ENCODE results near the gene DNASE1L1. TPM values are rescaled to one million over a fixed set of nuclear protein-coding genes. Genes with fewer than 3 reads are reported as not detected.

Gene DNASE1L1
- polyA plus RNA-seq, 4 donors, result 17.0 to 27.4 (median 21.7) TPM

- WGBS, 3 donors, result 84 to 91% (median 86%) methylated on average over 13 to 14 of the region's 14 CpGs
- FAIRE-seq, result no peak
- no peaks in the 10 kb centered on the region for H3K9me3 ChIP-seq (ENCODE audit: control insufficient read depth in 2 of 2, insufficient read depth in 1 of 2, low read depth in 1 of 2, low read length in 1 of 2)
- H3K36me3 ChIP-seq (ENCODE audit: control insufficient read depth in 3 of 3, insufficient read depth in 2 of 3, low read depth in 1 of 3, low read length in 3 of 3), result peaks cover 0 to 85% (median 10%) of the 10 kb centered on the region in 3 donors
- H3K27me3 ChIP-seq (ENCODE audit: control insufficient read depth in 3 of 3, insufficient read depth in 3 of 3, low read length in 3 of 3), result no peaks in the 10 kb centered on the region
- no peak overlapping the region for H3K4me3 ChIP-seq (ENCODE audit: low read depth in 1 of 3, low read length in 3 of 3)
- no peak overlapping the region for H3K27ac ChIP-seq (ENCODE audit: low read depth in 1 of 3, low read length in 2 of 3)
- H3K4me1 ChIP-seq (ENCODE audit: control insufficient read depth in 3 of 3, insufficient read depth in 2 of 3, low read depth in 1 of 3, low read length in 2 of 3), result no peaks in the 10 kb centered on the region
- no peak for DNase-seq
Measured at GRCh38 chrX:154354013-154354412, 55.0 kb downstream of the DNASE1L1 start.

- no peak for FAIRE-seq
- Histone ChIP-seq H3K9me3 (ENCODE audit: control insufficient read depth in 2 of 2, insufficient read depth in 1 of 2, low read depth in 1 of 2, low read length in 1 of 2) (no peaks in the 10 kb centered on the region), H3K27ac (ENCODE audit: low read depth in 1 of 3, low read length in 2 of 3) (no peak overlapping the region)
Measured at GRCh38 chrX:154353172-154353843, 55.7 kb downstream of the DNASE1L1 start.

GRCh38 chrX:154352466-154352865 lies 56.6 kb downstream of the DNASE1L1 start:
- WGBS, 3 donors, result 88 to 91% (median 90%) methylated on average over 8 to 13 of the region's 13 CpGs
- Histone ChIP-seq H3K27me3 (ENCODE audit: control insufficient read depth in 3 of 3, insufficient read depth in 3 of 3, low read length in 3 of 3) (no peaks in the 10 kb centered on the region), H3K4me1 (ENCODE audit: control insufficient read depth in 3 of 3, insufficient read depth in 2 of 3, low read depth in 1 of 3, low read length in 2 of 3) (no peaks in the 10 kb centered on the region), H3K27ac (ENCODE audit: low read depth in 1 of 3, low read length in 2 of 3) (no peak overlapping the region), H3K36me3 (ENCODE audit: control insufficient read depth in 3 of 3, insufficient read depth in 2 of 3, low read depth in 1 of 3, low read length in 3 of 3) (peaks cover 0 to 75% (median 6%) of the 10 kb centered on the region in 3 donors), H3K4me3 (ENCODE audit: low read depth in 1 of 3, low read length in 3 of 3) (no peak overlapping the region), H3K9me3 (ENCODE audit: control insufficient read depth in 2 of 2, insufficient read depth in 1 of 2, low read depth in 1 of 2, low read length in 1 of 2) (no peaks in the 10 kb centered on the region)
- FAIRE-seq, result no peak
- DNase-seq, result no peak

More at GRCh38 chrX:154353172-154353843, 55.7 kb downstream of the DNASE1L1 start:
- WGBS, 3 donors, result 86 to 90% (median 89%) methylated on average over 24 of the region's 24 CpGs
- H3K27me3 ChIP-seq (ENCODE audit: control insufficient read depth in 3 of 3, insufficient read depth in 3 of 3, low read length in 3 of 3), result no peaks in the 10 kb centered on the region
- no peak for DNase-seq
- H3K36me3 ChIP-seq (ENCODE audit: control insufficient read depth in 3 of 3, insufficient read depth in 2 of 3, low read depth in 1 of 3, low read length in 3 of 3), result peaks cover 0 to 82% (median 7%) of the 10 kb centered on the region in 3 donors
- H3K4me1 ChIP-seq (ENCODE audit: control insufficient read depth in 3 of 3, insufficient read depth in 2 of 3, low read depth in 1 of 3, low read length in 2 of 3), result no peaks in the 10 kb centered on the region
- no peak overlapping the region for H3K4me3 ChIP-seq (ENCODE audit: low read depth in 1 of 3, low read length in 3 of 3)

GRCh38 chrX:154352012-154352401 lies 57.0 kb downstream of the DNASE1L1 start:
- FAIRE-seq (no peak), DNase-seq (no peak)
- H3K4me1 ChIP-seq (ENCODE audit: control insufficient read depth in 3 of 3, insufficient read depth in 2 of 3, low read depth in 1 of 3, low read length in 2 of 3), result no peaks in the 10 kb centered on the region
- H3K27me3 ChIP-seq (ENCODE audit: control insufficient read depth in 3 of 3, insufficient read depth in 3 of 3, low read length in 3 of 3), result no peaks in the 10 kb centered on the region
- peaks cover 0 to 72% (median 3%) of the 10 kb centered on the region in 3 donors for H3K36me3 ChIP-seq (ENCODE audit: control insufficient read depth in 3 of 3, insufficient read depth in 2 of 3, low read depth in 1 of 3, low read length in 3 of 3)
- H3K9me3 ChIP-seq (ENCODE audit: control insufficient read depth in 2 of 2, insufficient read depth in 1 of 2, low read depth in 1 of 2, low read length in 1 of 2), result no peaks in the 10 kb centered on the region
- WGBS, 3 donors, result 78 to 88% (median 81%) methylated on average over 12 to 14 of the region's 14 CpGs
- no peak overlapping the region for H3K27ac ChIP-seq (ENCODE audit: low read depth in 1 of 3, low read length in 2 of 3)
- H3K4me3 ChIP-seq (ENCODE audit: low read depth in 1 of 3, low read length in 3 of 3), result no peak overlapping the region

Other genes with a start within 250 kb of the DNASE1L1 start
- not detected for gene OPN1MW, start 226.7 kb downstream of the DNASE1L1 start, polyA plus RNA-seq
- not detected for gene OPN1MW2, start 189.5 kb downstream of the DNASE1L1 start, polyA plus RNA-seq
- not detected for gene OPN1MW3, start 151.7 kb downstream of the DNASE1L1 start, polyA plus RNA-seq
- gene TEX28, start 114.1 kb downstream of the DNASE1L1 start, polyA plus RNA-seq, result not detected
- under 1 TPM in 2 of 4 donors, not detected in 2; 0.12 to 0.18 TPM for gene TKTL1, start 113.5 kb downstream of the DNASE1L1 start, polyA plus RNA-seq
- 100 to 1,000 TPM in 1 of 4 donors, 10 to 100 TPM in 3; 19.2 to 251 (median 73.8) TPM for gene FLNA, start 34.6 kb downstream of the DNASE1L1 start, polyA plus RNA-seq
- gene EMD, start 30.0 kb downstream of the DNASE1L1 start, polyA plus RNA-seq, result 10 to 100 TPM; 37.6 to 82.3 (median 55.6) TPM
- gene RPL10, start 10.9 kb downstream of the DNASE1L1 start, polyA plus RNA-seq, result 1,000 to 10,000 TPM; 3,043 to 5,653 (median 5,166) TPM
- 10 to 100 TPM; 31.8 to 78.3 (median 50.8) TPM for gene TAFAZZIN, start 2.3 kb upstream of the DNASE1L1 start, polyA plus RNA-seq
- gene ATP6AP1, start 19.4 kb upstream of the DNASE1L1 start, polyA plus RNA-seq, result 100 to 1,000 TPM in 1 of 4 donors, 10 to 100 TPM in 3; 34.0 to 157 (median 57.4) TPM
- 10 to 100 TPM; 59.2 to 76.5 (median 62.6) TPM for gene GDI1, start 27.9 kb upstream of the DNASE1L1 start, polyA plus RNA-seq
- gene FAM50A, start 34.9 kb upstream of the DNASE1L1 start, polyA plus RNA-seq, result 100 to 1,000 TPM in 2 of 4 donors, 10 to 100 TPM in 2; 64.5 to 181 (median 119) TPM
- gene PLXNA3, start 49.0 kb upstream of the DNASE1L1 start, polyA plus RNA-seq, result 10 to 100 TPM in 2 of 4 donors, 1 to 10 TPM in 2; 3.2 to 30.1 (median 9.6) TPM
- gene LAGE3, start 70.0 kb upstream of the DNASE1L1 start, polyA plus RNA-seq, result 10 to 100 TPM in 3 of 4 donors, 1 to 10 TPM in 1; 8.1 to 26.6 (median 21.8) TPM
- gene UBL4A, start 77.4 kb upstream of the DNASE1L1 start, polyA plus RNA-seq, result 10 to 100 TPM; 23.8 to 32.3 (median 28.3) TPM
- 10 to 100 TPM; 11.6 to 22.2 (median 15.8) TPM for gene SLC10A3, start 81.4 kb upstream of the DNASE1L1 start, polyA plus RNA-seq
- gene FAM3A, start 107.0 kb upstream of the DNASE1L1 start, polyA plus RNA-seq, result 100 to 1,000 TPM in 2 of 4 donors, 10 to 100 TPM in 2; 45.6 to 123 (median 90.1) TPM
- 10 to 100 TPM; 10.5 to 23.4 (median 13.3) TPM for gene G6PD, start 137.6 kb upstream of the DNASE1L1 start, polyA plus RNA-seq
- 10 to 100 TPM; 17.7 to 34.9 (median 27.7) TPM for gene IKBKG, start 138.4 kb upstream of the DNASE1L1 start, polyA plus RNA-seq
- not detected for gene CTAG1A, start 175.9 kb upstream of the DNASE1L1 start, polyA plus RNA-seq
- not detected for gene CTAG1B, start 210.0 kb upstream of the DNASE1L1 start, polyA plus RNA-seq
- 1 to 10 TPM in 1 of 4 donors, not detected in 3; 7.8 TPM for gene CTAG2, start 244.3 kb upstream of the DNASE1L1 start, polyA plus RNA-seq

Data from small intestine (tissue), 7 donors.